HCT116 (cell line): Measurements from ENCODE around the gene CCL13. TPM values are rescaled to one million over a fixed set of nuclear protein-coding genes. Genes with fewer than 3 reads are reported as not detected.

Experiments used
- ATAC-seq: fragments of 200-7000 bp; cut with Tn5 transposase; 2 replicates; pipeline ENCODE4 v1.9.1; 2020; ENCODE audit warnings: mild to moderate bottlenecking, moderate library complexity
- BruUV-seq: library from RNA; stranded (reverse); fragments of 400-500 nt; replicated peaks from 2 replicates; lab custom pipeline; 2021; lab: Mats Ljungman, UMichigan
- CTCF ChIA-PET: fragments of 300-600 bp; sonication (Branson Sonifier 250); formaldehyde crosslinking; loops from one replicate; lab custom pipeline; 2021; ENCODE audit warnings: antibody characterized with exemption; lab: Charles Lee
- POLR2A ChIA-PET: fragments of 300-600, 350-600 bp; sonication (Branson Sonifier 250); formaldehyde crosslinking; loops from one replicate; lab custom pipeline; 2021; ENCODE audit warnings: antibody characterized with exemption; lab: Charles Lee
- RAD21 ChIA-PET, 2 experiments: fragments of 300-600 bp; sonication (Branson Sonifier 250); formaldehyde crosslinking; loops; one replicate each; lab custom pipeline; 2023; ENCODE audit warnings: low total read pairs in 2 of 2; ENCODE audit not compliant: uncharacterized antibody in 2 of 2, unreplicated experiment in 2 of 2, low non-redundant PET in 1 of 2; lab: Charles Lee
- DNase-seq: peaks from one replicate; pipeline ENCODE4 v3.0.0-alpha.2; 2010; ENCODE audit warnings: low read depth, low spot score
- H2AFZ ChIP-seq: fragments of 200-600 bp; shearing (Covaris generic), sonication (generic); 2 replicates; pipeline ENCODE4 v1.6.1; 2017; ENCODE audit warnings: low read depth, mixed run types, mixed read lengths, antibody characterized with exemption, low read length; ENCODE audit not compliant: poor library complexity, severe bottlenecking
- H3K27ac ChIP-seq: 2 replicates; pipeline ENCODE4 v1.5.1; 2012; ENCODE audit warnings: low read depth, low read length
- H3K27me3 ChIP-seq: fragments of 200-600 bp; sonication (generic); 2 replicates; pipeline ENCODE4 v1.6.1; 2016; ENCODE audit warnings: mixed run types, low read length, mixed read lengths; ENCODE audit not compliant: insufficient read depth
- H3K36me3 ChIP-seq, 2 experiments: fragments of 200-500 bp in 1 of 2; fragments of 200-600 bp in 1 of 2; sonication (Bioruptor generic) in 1 of 2; sonication (generic) in 1 of 2; 2 replicates each; pipeline versions ENCODE4 v1.5.1 to v1.6.1; 2014 to 2016; ENCODE audit warnings: low read length in 2 of 2, inconsistent platforms in 1 of 2, mixed read lengths in 1 of 2, mixed run types in 1 of 2; ENCODE audit not compliant: insufficient read depth in 2 of 2, control insufficient read depth in 1 of 2
- H3K4me1 ChIP-seq, 2 experiments: fragments of 200-600 bp in 1 of 2; sonication (generic) in 1 of 2; 2 replicates each; pipeline versions ENCODE4 v1.5.1 to v1.6.1; 2012 to 2017; ENCODE audit warnings: low read length in 2 of 2, inconsistent platforms in 1 of 2, mild to moderate bottlenecking in 1 of 2, mixed read lengths in 1 of 2, mixed run types in 1 of 2, moderate library complexity in 1 of 2; ENCODE audit not compliant: insufficient read depth in 2 of 2, control insufficient read depth in 1 of 2
- H3K4me2 ChIP-seq: fragments of 200-600 bp; sonication (generic); 2 replicates; pipeline ENCODE4 v1.6.1; 2017; ENCODE audit warnings: mixed run types, low read length, mixed read lengths
- H3K4me3 ChIP-seq, 2 experiments: fragments of 200-600 bp in 1 of 2; sonication (generic) in 1 of 2; replicated peaks in 1 of 2; 2 replicates each; pipeline ENCODE4 v1.5.1; 2011 to 2016; ENCODE audit warnings: low read length in 2 of 2, control low read depth in 1 of 2, low read depth in 1 of 2, mild to moderate bottlenecking in 1 of 2, mixed read lengths in 1 of 2, mixed run types in 1 of 2
- H3K79me2 ChIP-seq: fragments of 200-600 bp; sonication (generic); 2 replicates; pipeline ENCODE4 v1.6.1; 2017; ENCODE audit warnings: mild to moderate bottlenecking, mixed run types, low read length, moderate library complexity, mixed read lengths; ENCODE audit not compliant: insufficient read depth
- H3K9ac ChIP-seq: fragments of 200-600 bp; sonication (generic); 2 replicates; pipeline ENCODE4 v1.6.1; 2016; ENCODE audit warnings: low read length, mixed read lengths
- H3K9me2 ChIP-seq: fragments of 200-600 bp; sonication (generic), shearing (Covaris generic); 2 replicates; pipeline ENCODE4 v1.6.1; 2017; ENCODE audit warnings: mixed run types, mild to moderate bottlenecking, moderate library complexity; ENCODE audit not compliant: insufficient read depth
- H3K9me3 ChIP-seq, 2 experiments: fragments of 200-500 bp in 1 of 2; fragments of 200-600 bp in 1 of 2; sonication (Bioruptor generic) in 1 of 2; sonication (generic) in 1 of 2; 2 replicates each; pipeline ENCODE4 v1.6.1; 2014 to 2017; ENCODE audit warnings: low read length in 2 of 2, mixed read lengths in 2 of 2, inconsistent platforms in 1 of 2, low read depth in 1 of 2, mild to moderate bottlenecking in 1 of 2, mixed run types in 1 of 2, moderate library complexity in 1 of 2; ENCODE audit not compliant: control insufficient read depth in 1 of 2, insufficient read depth in 1 of 2
- H4K20me1 ChIP-seq: fragments of 200-600 bp; sonication (generic), shearing (Covaris generic); 2 replicates; pipeline ENCODE4 v1.6.1; 2017; ENCODE audit warnings: mixed run types, mild to moderate bottlenecking, moderate library complexity; ENCODE audit not compliant: insufficient read depth
- ELF1 ChIP-seq: IDR thresholded peaks from 2 replicates; pipeline ENCODE4 v1.6.1; 2012; ENCODE audit warnings: low read depth, borderline replicate concordance
- RAD21 ChIP-seq: IDR thresholded peaks from 2 replicates; pipeline ENCODE4 v1.6.1; 2012; ENCODE audit warnings: low read depth, mild to moderate bottlenecking
- SIN3A ChIP-seq: IDR thresholded peaks from 2 replicates; pipeline ENCODE4 v1.6.1; 2012; ENCODE audit warnings: low read depth
- SP1 ChIP-seq: IDR thresholded peaks from 2 replicates; pipeline ENCODE4 v1.6.1; 2012; ENCODE audit warnings: low read depth
- ZFX ChIP-seq: fragments of 450-650 bp; IDR thresholded peaks from 2 replicates; pipeline ENCODE4 v1.6.1; 2017
- intact Hi-C: fragments of 100-400 bp; cut with micrococcal nuclease; formaldehyde crosslinking; loops from 2 replicates; pipeline ENCODE4 v1.10.0; 2022
- total RNA-seq: library from RNA; stranded (reverse); gene quantifications from one replicate; pipeline ENCODE4 v1.2.1, GENCODE V29; 2021; ENCODE audit not compliant: unreplicated experiment
- TF ChIP-seq, protein P1 (sequence below): IDR thresholded peaks from 2 replicates; pipeline ENCODE4 v1.6.1; 2012
- TF ChIP-seq, protein P2 (sequence below): IDR thresholded peaks from 2 replicates; pipeline ENCODE4 v1.6.1; 2012
- TF ChIP-seq, protein P3 (sequence below), 3 experiments: fragments of 200-600 bp in 1 of 3; sonication (generic) in 1 of 3; IDR thresholded peaks in 2 of 3; conservative IDR thresholded peaks in 1 of 3; 2 replicates each; pipeline ENCODE4 v1.5.1; 2012 to 2017; ENCODE audit warnings: low read depth in 2 of 3, low read length in 2 of 3, antibody characterized with exemption in 1 of 3, borderline replicate concordance in 1 of 3, control low read depth in 1 of 3, mild to moderate bottlenecking in 1 of 3, mixed read lengths in 1 of 3, mixed run types in 1 of 3, moderate library complexity in 1 of 3; ENCODE audit not compliant: insufficient read depth in 1 of 3
- TF ChIP-seq, protein P4 (sequence below): IDR thresholded peaks from 2 replicates; pipeline ENCODE4 v1.6.1; 2011; ENCODE audit warnings: mild to moderate bottlenecking, low read length, moderate library complexity; ENCODE audit not compliant: insufficient replicate concordance; ENCODE audit errors: extremely low read depth

Gene CCL13
- total RNA-seq, 1 experiment from 2014 or later, result not detected

DNA sequence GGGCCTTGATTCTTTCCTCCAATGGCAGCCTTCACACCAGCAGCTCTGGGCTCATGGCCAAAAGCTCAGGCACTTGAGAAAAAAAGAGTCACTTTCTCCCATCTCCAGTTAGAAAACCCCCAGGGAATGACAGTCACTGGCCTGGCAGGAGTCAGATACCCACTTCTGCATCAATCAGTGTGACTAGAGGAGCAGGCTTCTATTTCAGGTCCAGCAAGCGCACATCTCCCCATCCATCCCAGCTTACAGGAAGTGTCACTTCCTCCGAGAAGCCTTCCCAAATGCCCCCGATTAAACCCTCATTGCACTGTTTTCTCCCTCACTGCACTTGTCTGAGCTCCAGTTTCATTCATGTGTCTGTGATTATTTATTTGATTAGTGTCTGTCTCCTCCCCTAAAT lies 37.1 kb downstream of the CCL13 start (continued):
- TF ChIP-seq, protein P1, sequence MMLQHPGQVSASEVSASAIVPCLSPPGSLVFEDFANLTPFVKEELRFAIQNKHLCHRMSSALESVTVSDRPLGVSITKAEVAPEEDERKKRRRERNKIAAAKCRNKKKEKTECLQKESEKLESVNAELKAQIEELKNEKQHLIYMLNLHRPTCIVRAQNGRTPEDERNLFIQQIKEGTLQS, result no peak
- TF ChIP-seq ZFX (no peak), SIN3A (no peak), SP1 (no peak), RAD21 (no peak), ELF1 (no peak)
- TF ChIP-seq, protein P2, sequence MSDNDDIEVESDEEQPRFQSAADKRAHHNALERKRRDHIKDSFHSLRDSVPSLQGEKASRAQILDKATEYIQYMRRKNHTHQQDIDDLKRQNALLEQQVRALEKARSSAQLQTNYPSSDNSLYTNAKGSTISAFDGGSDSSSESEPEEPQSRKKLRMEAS, result no peak

DNA sequence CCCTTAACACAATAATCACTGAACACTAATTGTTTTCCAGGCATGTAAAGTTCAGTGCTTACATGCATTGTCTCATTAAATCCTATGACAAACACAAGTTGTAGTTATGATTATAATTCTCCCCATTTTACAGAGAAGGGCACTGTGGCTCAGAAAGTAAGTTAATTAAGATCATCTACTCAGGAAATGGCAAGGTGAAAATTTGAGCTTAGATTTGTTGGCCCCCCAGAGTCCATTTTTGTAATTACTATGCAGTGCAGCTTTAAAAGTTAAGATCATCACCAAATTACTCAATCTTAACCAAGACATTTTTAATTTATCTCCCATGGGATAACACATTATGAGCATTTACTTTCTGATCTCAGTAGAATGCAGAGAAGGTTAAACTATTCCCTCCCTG lies 41.0 kb downstream of the CCL13 start:
- no peak overlapping the region for H3K4me3 ChIP-seq
- TF ChIP-seq, protein P3, sequence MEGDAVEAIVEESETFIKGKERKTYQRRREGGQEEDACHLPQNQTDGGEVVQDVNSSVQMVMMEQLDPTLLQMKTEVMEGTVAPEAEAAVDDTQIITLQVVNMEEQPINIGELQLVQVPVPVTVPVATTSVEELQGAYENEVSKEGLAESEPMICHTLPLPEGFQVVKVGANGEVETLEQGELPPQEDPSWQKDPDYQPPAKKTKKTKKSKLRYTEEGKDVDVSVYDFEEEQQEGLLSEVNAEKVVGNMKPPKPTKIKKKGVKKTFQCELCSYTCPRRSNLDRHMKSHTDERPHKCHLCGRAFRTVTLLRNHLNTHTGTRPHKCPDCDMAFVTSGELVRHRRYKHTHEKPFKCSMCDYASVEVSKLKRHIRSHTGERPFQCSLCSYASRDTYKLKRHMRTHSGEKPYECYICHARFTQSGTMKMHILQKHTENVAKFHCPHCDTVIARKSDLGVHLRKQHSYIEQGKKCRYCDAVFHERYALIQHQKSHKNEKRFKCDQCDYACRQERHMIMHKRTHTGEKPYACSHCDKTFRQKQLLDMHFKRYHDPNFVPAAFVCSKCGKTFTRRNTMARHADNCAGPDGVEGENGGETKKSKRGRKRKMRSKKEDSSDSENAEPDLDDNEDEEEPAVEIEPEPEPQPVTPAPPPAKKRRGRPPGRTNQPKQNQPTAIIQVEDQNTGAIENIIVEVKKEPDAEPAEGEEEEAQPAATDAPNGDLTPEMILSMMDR (IDR thresholded peaks at IDR 0.05 in 2 of 3, conservative IDR thresholded peaks at IDR 0.05 in 1 of 3; ENCODE audit: borderline replicate concordance in 1 of 3, insufficient read depth in 1 of 3, low read depth in 2 of 3, low read length in 2 of 3), result peak in 1 of 3 experiments; percentile 17; a peak in 1 of 6 replicates
- TF ChIP-seq, protein P4, sequence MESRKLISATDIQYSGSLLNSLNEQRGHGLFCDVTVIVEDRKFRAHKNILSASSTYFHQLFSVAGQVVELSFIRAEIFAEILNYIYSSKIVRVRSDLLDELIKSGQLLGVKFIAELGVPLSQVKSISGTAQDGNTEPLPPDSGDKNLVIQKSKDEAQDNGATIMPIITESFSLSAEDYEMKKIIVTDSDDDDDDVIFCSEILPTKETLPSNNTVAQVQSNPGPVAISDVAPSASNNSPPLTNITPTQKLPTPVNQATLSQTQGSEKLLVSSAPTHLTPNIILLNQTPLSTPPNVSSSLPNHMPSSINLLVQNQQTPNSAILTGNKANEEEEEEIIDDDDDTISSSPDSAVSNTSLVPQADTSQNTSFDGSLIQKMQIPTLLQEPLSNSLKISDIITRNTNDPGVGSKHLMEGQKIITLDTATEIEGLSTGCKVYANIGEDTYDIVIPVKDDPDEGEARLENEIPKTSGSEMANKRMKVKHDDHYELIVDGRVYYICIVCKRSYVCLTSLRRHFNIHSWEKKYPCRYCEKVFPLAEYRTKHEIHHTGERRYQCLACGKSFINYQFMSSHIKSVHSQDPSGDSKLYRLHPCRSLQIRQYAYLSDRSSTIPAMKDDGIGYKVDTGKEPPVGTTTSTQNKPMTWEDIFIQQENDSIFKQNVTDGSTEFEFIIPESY, result no peak
- no peak overlapping the region for H3K4me2 ChIP-seq
- H3K36me3 ChIP-seq, result no peaks in the 10 kb centered on the region
- no peaks in the 10 kb centered on the region for H3K9me2 ChIP-seq
- no TSS peak for BruUV-seq
- H4K20me1 ChIP-seq, result no peaks in the 10 kb centered on the region
- ChIA-PET RAD21 (no interaction called here), POLR2A (no interaction called here), CTCF (interaction anchor here (0.9 kb wide), 1 partner anchor 36 kb away, joined by 3 read pairs; no protein-coding TSS in a partner anchor)
- ATAC-seq (no peak), DNase-seq (no peak)
- no peaks in the 10 kb centered on the region for H3K79me2 ChIP-seq
- H3K9ac ChIP-seq, result no peak overlapping the region
- H3K9me3 ChIP-seq, result no peaks in the 10 kb centered on the region
- H3K27me3 ChIP-seq, result peaks cover 46% of the 10 kb centered on the region
- no peak overlapping the region for H3K27ac ChIP-seq
- intact Hi-C loops, result no loop called here
- H3K4me1 ChIP-seq, result no peaks in the 10 kb centered on the region
- no peak overlapping the region for H2AFZ ChIP-seq
